ENCODE data around the gene C3AR1.
"Not testable (repeated sequence)": the region's sequence is repeated elsewhere in the genome, so short reads cannot be mapped to it uniquely, and the experiment has no call there.

C3AR1 gene

GRCh38 chr12:8054816-8055215 lies 11.3 kb downstream of the C3AR1 start:
- FAIRE-seq: no peak

- FAIRE-seq: no peak
Measured at GRCh38 chr12:8052679-8053078, 13.5 kb downstream of the C3AR1 start.

GRCh38 chr12:8050600-8051250 lies 15.4 kb downstream of the C3AR1 start:
- FAIRE-seq: no peak

GRCh38 chr12:8048906-8049305 lies 17.3 kb downstream of the C3AR1 start:
- no peak for FAIRE-seq

GRCh38 chr12:8047842-8048241 lies 18.3 kb downstream of the C3AR1 start:
- no peak for FAIRE-seq

- peak; percentile 61 for FAIRE-seq
Measured at GRCh38 chr12:8045952-8046944, 19.9 kb downstream of the C3AR1 start.

GRCh38 chr12:8040791-8041190 lies 25.4 kb downstream of the C3AR1 start:
- no peak for FAIRE-seq

- FAIRE-seq: peak; percentile 58
Measured at GRCh38 chr12:8038659-8039114, 27.5 kb downstream of the C3AR1 start.

GRCh38 chr12:8037947-8038346 lies 28.2 kb downstream of the C3AR1 start:
- FAIRE-seq: no peak

GRCh38 chr12:8037046-8037663 lies 29.0 kb downstream of the C3AR1 start:
- FAIRE-seq: no peak

- no peak for FAIRE-seq
Measured at GRCh38 chr12:8036346-8036745, 29.8 kb downstream of the C3AR1 start.

GRCh38 chr12:8035440-8036010 lies 30.6 kb downstream of the C3AR1 start:
- no peak for FAIRE-seq

GRCh38 chr12:8034802-8035201 lies 31.4 kb downstream of the C3AR1 start:
- FAIRE-seq: no peak

GRCh38 chr12:8033153-8034044 lies 32.8 kb downstream of the C3AR1 start:
- FAIRE-seq: no peak

GRCh38 chr12:8032242-8033152 lies 33.7 kb downstream of the C3AR1 start, which contains the start of gene FOXJ2:
Gene FOXJ2, plus strand, starts transcription at chr12:8032716. Its CDS starts 7,117 bp downstream, at chr12:8039833.
- no peak for FAIRE-seq

GRCh38 chr12:8031872-8032241 lies 34.3 kb downstream of the C3AR1 start:
- FAIRE-seq: no peak

- FAIRE-seq: not testable (repeated sequence)
Measured at GRCh38 chr12:8031017-8031416, 35.1 kb downstream of the C3AR1 start.

GRCh38 chr12:8030189-8030588 lies 36.0 kb downstream of the C3AR1 start:
- FAIRE-seq: no peak

GRCh38 chr12:8028267-8028666 lies 37.9 kb downstream of the C3AR1 start:
- FAIRE-seq: no peak

GRCh38 chr12:8027856-8028255 lies 38.3 kb downstream of the C3AR1 start:
- FAIRE-seq: no peak

Measured in islet of Langerhans (tissue), 1 donor.